T-helper 2 cell treated with Interferon-gamma antibody and Interleukin-4, amounts not matched to agents 100 ng/mL and 5 ng/mL, for 36 hours (primary cell): ENCODE measurements around the gene SYNE1. TPM values are rescaled to one million over a fixed set of nuclear protein-coding genes. Genes with fewer than 3 reads are reported as not detected.
"Not testable (repeated sequence)": the region's sequence is repeated elsewhere in the genome, so short reads cannot be mapped to it uniquely, and the experiment has no call there.

Experiments used
- intact Hi-C: fragments of 100-400 bp; cut with micrococcal nuclease; formaldehyde crosslinking; loops from one replicate; pipeline ENCODE4 v1.15.1; 2023
- total RNA-seq: library from RNA; stranded (reverse); gene quantifications from 2 replicates; pipeline ENCODE4 v1.2.3, GENCODE V29; 2022

SYNE1 gene
- total RNA-seq, 1 donor from 2014 or later, result 55.0 TPM

GRCh38 chr6:152086223-152086873 is 550.8 kb downstream of the SYNE1 start:
- intact Hi-C loops, result no loop called here

DNA sequence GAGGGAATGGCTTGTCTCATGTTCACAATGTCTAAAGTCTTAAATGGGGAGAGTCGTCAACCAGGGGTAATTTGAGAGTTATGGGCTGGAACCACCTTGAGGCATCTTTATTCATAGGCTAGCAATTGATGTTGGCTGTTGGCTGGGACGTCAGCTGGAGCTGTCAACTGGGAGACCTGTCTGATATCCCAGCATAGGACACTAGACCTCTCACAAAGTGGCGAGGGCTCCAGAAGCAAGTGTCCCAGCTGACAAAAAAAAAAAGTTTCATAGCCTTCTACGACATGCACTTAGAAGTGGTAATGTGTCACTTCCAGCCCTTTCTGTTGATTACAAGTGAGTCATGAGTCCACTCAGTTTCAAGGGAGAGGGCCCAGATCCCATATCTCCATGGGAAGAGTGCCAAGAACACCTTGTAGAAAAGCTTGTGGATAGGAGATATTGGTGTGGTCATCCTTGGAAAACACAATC is 551.7 kb downstream of the SYNE1 start:
- intact Hi-C loops, result no loop called here

GRCh38 chr6:152078804-152079203 is 558.4 kb downstream of the SYNE1 start:
- intact Hi-C loops, result no loop called here

GRCh38 chr6:152078001-152078400 is 559.2 kb downstream of the SYNE1 start:
- intact Hi-C loops, result no loop called here

GRCh38 chr6:152076242-152076641 is 560.9 kb downstream of the SYNE1 start:
- intact Hi-C loops, result not testable (repeated sequence)

GRCh38 chr6:152071843-152072242 is 565.3 kb downstream of the SYNE1 start:
- intact Hi-C loops, result no loop called here

Other genes with a start within 250 kb of the SYNE1 start
- not detected in 2 replicates for gene MYCT1, start 60.5 kb upstream of the SYNE1 start, total RNA-seq
- gene VIP, start 113.4 kb upstream of the SYNE1 start, total RNA-seq, result not detected in 2 replicates